SU-DHL-6 (cell line): ENCODE data around the gene GNB4.

Source experiments
- H2AFZ ChIP-seq: fragments of 200-600 bp; sonication (generic); 2 replicates; pipeline ENCODE4 v1.6.1; 2014; ENCODE audit warnings: low read depth, mild to moderate bottlenecking, moderate library complexity, mixed read lengths, antibody characterized with exemption, low read length; ENCODE audit not compliant: severe bottlenecking
- H3F3A ChIP-seq: fragments of 200-600 bp; shearing (Covaris generic); 2 replicates; pipeline ENCODE4 v1.6.0; 2016; ENCODE audit warnings: antibody characterized with exemption, mild to moderate bottlenecking; ENCODE audit not compliant: insufficient read depth
- H3K27ac ChIP-seq: fragments of 200-600 bp; sonication (generic); 2 replicates; pipeline ENCODE4 v1.5.1; 2016; ENCODE audit warnings: low read depth, mild to moderate bottlenecking, low read length, moderate library complexity, mixed read lengths
- H3K27me3 ChIP-seq: fragments of 200-600 bp; sonication (generic), shearing (Covaris generic); 2 replicates; pipeline ENCODE4 v1.6.0; 2014; ENCODE audit warnings: mild to moderate bottlenecking, low read length
- H3K36me3 ChIP-seq: fragments of 200-600 bp; sonication (generic); 2 replicates; pipeline ENCODE4 v1.6.1; 2014; ENCODE audit warnings: mild to moderate bottlenecking, low read length, mixed read lengths
- H3K4me2 ChIP-seq: fragments of 300-600, 200-600 bp; shearing (Covaris generic), sonication (generic); 2 replicates; pipeline ENCODE4 v1.6.0; 2014; ENCODE audit warnings: low read length, low read depth, mild to moderate bottlenecking; ENCODE audit not compliant: poor library complexity, severe bottlenecking
- H3K4me3 ChIP-seq: fragments of 200-600 bp; sonication (generic); 2 replicates; pipeline ENCODE4 v1.5.1; 2014; ENCODE audit warnings: antibody characterized with exemption, low read length, mild to moderate bottlenecking, mixed read lengths; ENCODE audit not compliant: insufficient read depth, poor library complexity, severe bottlenecking
- H3K79me2 ChIP-seq: fragments of 200-600 bp; sonication (generic); 2 replicates; pipeline ENCODE4 v1.6.1; 2014; ENCODE audit warnings: mild to moderate bottlenecking, low read length, moderate library complexity; ENCODE audit not compliant: insufficient read depth
- H3K9ac ChIP-seq: fragments of 200-600 bp; sonication (generic); 2 replicates; pipeline ENCODE4 v1.7.0; 2014; ENCODE audit warnings: mild to moderate bottlenecking, low read length
- H3K9me2 ChIP-seq: fragments of 200-600 bp; sonication (generic); replicated peaks from 2 replicates; pipeline ENCODE4 v1.6.1; 2014; ENCODE audit warnings: low read length; ENCODE audit not compliant: insufficient read depth
- H3K9me3 ChIP-seq: fragments of 200-600 bp; sonication (generic); 2 replicates; pipeline ENCODE4 v1.6.1; 2014; ENCODE audit warnings: low read length, mixed read lengths; ENCODE audit not compliant: insufficient read depth
- H4K20me1 ChIP-seq: fragments of 200-600 bp; sonication (generic); 2 replicates; pipeline ENCODE4 v1.6.1; 2014; ENCODE audit warnings: low read depth, mild to moderate bottlenecking, antibody characterized with exemption, low read length, moderate library complexity, mixed read lengths
- CTCF ChIP-seq: fragments of 200-600 bp; sonication (generic); IDR thresholded peaks from one replicate; pipeline ENCODE4 v1.5.1; 2017; ENCODE audit warnings: antibody characterized with exemption, mild to moderate bottlenecking, low read length, moderate library complexity; ENCODE audit not compliant: insufficient read depth, poor library complexity, severe bottlenecking
- EZH2phosphoT487 ChIP-seq: fragments of 200-600 bp; sonication (generic), shearing (Covaris generic); conservative IDR thresholded peaks from 2 replicates; pipeline ENCODE4 v1.6.1; 2018; ENCODE audit warnings: mild to moderate bottlenecking, antibody characterized with exemption, low read length, moderate library complexity, mixed read lengths

Gene GNB4

GRCh38 chr3:179455954-179456353 is 4.7 kb upstream of the GNB4 start:
- Histone ChIP-seq H3K36me3 (no peaks in the 10 kb centered on the region), H2AFZ (no peak overlapping the region), H3K4me3 (no peak overlapping the region), H4K20me1 (no peaks in the 10 kb centered on the region), H3K9ac (no peak overlapping the region), H3K4me2 (no peak overlapping the region), H3K79me2 (no peaks in the 10 kb centered on the region), H3K9me2 (no peaks in the 10 kb centered on the region), H3K9me3 (no peaks in the 10 kb centered on the region), H3K27me3 (no peaks in the 10 kb centered on the region), H3K27ac (no peak overlapping the region), H3F3A (no peaks in the 10 kb centered on the region)
- TF ChIP-seq EZH2phosphoT487 (no peak), CTCF (no peak)

DNA sequence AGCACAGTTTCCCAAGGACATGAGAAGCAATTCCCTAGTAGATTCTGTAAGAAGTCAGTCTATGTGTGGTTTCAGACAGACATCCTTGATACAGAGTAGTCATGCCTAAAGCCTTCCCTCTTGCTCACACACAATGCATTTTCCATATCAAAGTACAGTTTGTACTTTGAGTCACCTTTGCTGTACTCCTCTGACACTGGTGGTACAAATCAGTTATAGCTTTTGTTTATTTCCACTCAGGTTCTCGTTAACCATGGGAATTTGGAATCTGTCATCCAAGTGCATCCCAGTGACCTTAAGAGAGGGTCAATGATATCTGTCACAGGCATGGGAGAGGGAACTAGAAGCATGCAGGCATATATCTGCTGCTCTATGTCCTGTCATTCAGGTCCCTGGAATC is 3.6 kb upstream of the GNB4 start:
- no peaks in the 10 kb centered on the region for H4K20me1 ChIP-seq
- H3F3A ChIP-seq = no peaks in the 10 kb centered on the region
- no peak overlapping the region for H2AFZ ChIP-seq
- H3K79me2 ChIP-seq = no peaks in the 10 kb centered on the region
- no peaks in the 10 kb centered on the region for H3K27me3 ChIP-seq
- H3K4me2 ChIP-seq = no peak overlapping the region
- no peak overlapping the region for H3K27ac ChIP-seq
- H3K9ac ChIP-seq = no peak overlapping the region
- H3K36me3 ChIP-seq = no peaks in the 10 kb centered on the region
- H3K9me3 ChIP-seq = no peaks in the 10 kb centered on the region
- H3K4me3 ChIP-seq = no peak overlapping the region
- TF ChIP-seq EZH2phosphoT487 (no peak), CTCF (no peak)
- H3K9me2 ChIP-seq = no peaks in the 10 kb centered on the region

GRCh38 chr3:179453967-179454366 is 2.7 kb upstream of the GNB4 start:
- H3K9me2 ChIP-seq = no peaks in the 10 kb centered on the region
- no peaks in the 10 kb centered on the region for H3K36me3 ChIP-seq
- no peaks in the 10 kb centered on the region for H3K79me2 ChIP-seq
- no peak overlapping the region for H3K9ac ChIP-seq
- no peak overlapping the region for H3K4me2 ChIP-seq
- no peak overlapping the region for H3K27ac ChIP-seq
- no peaks in the 10 kb centered on the region for H3K27me3 ChIP-seq
- no peaks in the 10 kb centered on the region for H3K9me3 ChIP-seq
- H3F3A ChIP-seq = no peaks in the 10 kb centered on the region
- H3K4me3 ChIP-seq = no peak overlapping the region
- no peak overlapping the region for H2AFZ ChIP-seq
- TF ChIP-seq EZH2phosphoT487 (no peak), CTCF (no peak)
- no peaks in the 10 kb centered on the region for H4K20me1 ChIP-seq

DNA sequence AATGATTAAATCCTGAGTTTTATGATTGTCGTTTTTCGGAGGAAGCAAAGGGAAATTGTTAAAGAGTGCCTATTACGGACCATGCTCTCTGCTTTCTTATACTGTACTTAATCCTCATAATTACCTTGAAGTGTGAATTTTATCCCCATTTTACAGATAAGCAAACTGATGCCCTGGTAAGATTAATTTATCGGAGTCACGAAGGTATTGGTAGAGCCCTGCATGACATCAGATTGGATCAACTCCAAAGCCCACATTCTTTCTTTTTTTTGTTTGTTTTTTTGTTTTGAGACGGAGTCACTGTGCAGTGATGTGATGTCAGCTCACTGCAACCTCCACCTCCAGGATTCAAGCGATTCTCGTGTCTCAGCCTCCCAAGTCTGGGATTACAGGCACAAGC is 1.6 kb upstream of the GNB4 start:
- H3K36me3 ChIP-seq = no peaks in the 10 kb centered on the region
- no peaks in the 10 kb centered on the region for H3K9me3 ChIP-seq
- no peak overlapping the region for H2AFZ ChIP-seq
- no peaks in the 10 kb centered on the region for H3K27me3 ChIP-seq
- no peaks in the 10 kb centered on the region for H3K79me2 ChIP-seq
- H3K27ac ChIP-seq = no peak overlapping the region
- no peaks in the 10 kb centered on the region for H3F3A ChIP-seq
- H3K4me3 ChIP-seq = no peak overlapping the region
- H3K9ac ChIP-seq = no peak overlapping the region
- TF ChIP-seq EZH2phosphoT487 (no peak), CTCF (no peak)
- H3K4me2 ChIP-seq = no peak overlapping the region
- no peaks in the 10 kb centered on the region for H4K20me1 ChIP-seq
- no peaks in the 10 kb centered on the region for H3K9me2 ChIP-seq
